Mucosa of descending colon (tissue), 3 donors: ENCODE measurements around the gene CCDC127. TPM values are rescaled to one million over a fixed set of nuclear protein-coding genes. Genes with fewer than 3 reads are reported as not detected.

Source experiments
- ATAC-seq: fragments of 200-7000 bp; cut with Tn5 transposase; one replicate; pipeline ENCODE4 v1.9.1; 2020; ENCODE audit warnings: mild to moderate bottlenecking, moderate library complexity
- DNase-seq, 3 donors: peaks; one replicate each; pipeline ENCODE4 v3.0.0-alpha.2; 2020
- H3K36me3 ChIP-seq: fragments of 200-600 bp; one replicate; pipeline ENCODE4 v1.8.0; 2021; ENCODE audit warnings: low read depth, mild to moderate bottlenecking
- H3K4me1 ChIP-seq: fragments of 200-600 bp; one replicate; pipeline ENCODE4 v1.8.0; 2021; ENCODE audit warnings: low read depth, mild to moderate bottlenecking
- H3K4me3 ChIP-seq: fragments of 200-600 bp; one replicate; pipeline ENCODE4 v1.8.0; 2021; ENCODE audit warnings: mild to moderate bottlenecking
- H3K9me3 ChIP-seq: fragments of 200-600 bp; one replicate; pipeline ENCODE4 v1.8.0; 2021; ENCODE audit warnings: mild to moderate bottlenecking
- CTCF ChIP-seq: fragments of 200-600 bp; IDR thresholded peaks from one replicate; pipeline ENCODE4 v1.8.0; 2022; ENCODE audit warnings: antibody characterized with exemption, mild to moderate bottlenecking
- intact Hi-C, 2 donors: fragments of 100-400 bp; cut with DNase I in 1 of 2; cut with micrococcal nuclease in 1 of 2; formaldehyde crosslinking; loops; one replicate each; pipeline versions ENCODE4 v1.11.0 to v1.11.1; 2022; cut with DNase I, micrococcal nuclease
- total RNA-seq, 3 donors: library from RNA; stranded (reverse); fragmentation: NEBNext Ultra II Directional in 2 of 3; extraction: Animal tissue kit (Norgen Biotek cat#: 25700) in 2 of 3; gene quantifications; one replicate each; pipeline versions ENCODE4 v1.2.1 to v1.2.4, GENCODE V29; 2021 to 2023
- donor health status: DM: no; HTN: no; CAD: no; lungs with moderate emphysema.
- donor health status: DM: no; HTN: no; CAD: no.
- donor health status: DM: no; HTN: yes; CAD: no.

Gene CCDC127
- total RNA-seq, 3 donors from 2014 or later, result 3.5 to 9.8 (median 4.7) TPM

GRCh38 chr5:213803-214395 is 4.1 kb downstream of the CCDC127 start:
- Histone ChIP-seq H3K4me3 (no peak overlapping the region), H3K36me3 (no peaks in the 10 kb centered on the region), H3K9me3 (no peaks in the 10 kb centered on the region), H3K4me1 (no peaks in the 10 kb centered on the region)
- intact Hi-C loops, result no loop called here
- DNase-seq, result no peak
- no peak for TF ChIP-seq CTCF
- no peak for ATAC-seq

- DNase-seq (no peak), ATAC-seq (no peak)
- Histone ChIP-seq H3K36me3 (no peaks in the 10 kb centered on the region), H3K9me3 (no peaks in the 10 kb centered on the region), H3K4me3 (no peak overlapping the region), H3K4me1 (no peaks in the 10 kb centered on the region)
- no peak for TF ChIP-seq CTCF
- intact Hi-C loops, result no loop called here
These were observed 9.4 kb downstream of the CCDC127 start for GRCh38 chr5:208449-209114.

- intact Hi-C loops, result no loop called here
- no peak overlapping the region for H3K4me3 ChIP-seq
- DNase-seq (no peak), ATAC-seq (no peak)
- H3K36me3 ChIP-seq, result no peaks in the 10 kb centered on the region
- TF ChIP-seq CTCF, result no peak
- H3K4me1 ChIP-seq, result no peaks in the 10 kb centered on the region
- no peaks in the 10 kb centered on the region for H3K9me3 ChIP-seq
These were observed 10.4 kb downstream of the CCDC127 start for GRCh38 chr5:207599-207998.

GRCh38 chr5:206927-207536 is 10.9 kb downstream of the CCDC127 start:
- Histone ChIP-seq H3K9me3 (no peaks in the 10 kb centered on the region), H3K36me3 (no peaks in the 10 kb centered on the region), H3K4me3 (no peak overlapping the region), H3K4me1 (no peaks in the 10 kb centered on the region)
- no peak for TF ChIP-seq CTCF
- ATAC-seq (no peak), DNase-seq (no peak)
- intact Hi-C loops, result no loop called here

- no peaks in the 10 kb centered on the region for H3K4me1 ChIP-seq
- ATAC-seq, result no peak
- DNase-seq, result no peak
- no peak for TF ChIP-seq CTCF
- no peak overlapping the region for H3K4me3 ChIP-seq
- no peaks in the 10 kb centered on the region for H3K9me3 ChIP-seq
- no peaks in the 10 kb centered on the region for H3K36me3 ChIP-seq
- intact Hi-C loops, result no loop called here
These were observed 11.5 kb downstream of the CCDC127 start for GRCh38 chr5:206406-206805.
